GM21423 (cell line): ENCODE measurements around the gene FCHSD2.
"Not testable (repeated sequence)": the region's sequence is repeated elsewhere in the genome, so short reads cannot be mapped to it uniquely, and the experiment has no call there.

Experiments used
- ATAC-seq: cut with Tn5 transposase; IDR thresholded peaks from one replicate; pipeline ENCODE4 v1.9.1; 2021; ENCODE audit warnings: mild to moderate bottlenecking, moderate library complexity; ENCODE audit not compliant: unreplicated experiment

Gene FCHSD2

DNA sequence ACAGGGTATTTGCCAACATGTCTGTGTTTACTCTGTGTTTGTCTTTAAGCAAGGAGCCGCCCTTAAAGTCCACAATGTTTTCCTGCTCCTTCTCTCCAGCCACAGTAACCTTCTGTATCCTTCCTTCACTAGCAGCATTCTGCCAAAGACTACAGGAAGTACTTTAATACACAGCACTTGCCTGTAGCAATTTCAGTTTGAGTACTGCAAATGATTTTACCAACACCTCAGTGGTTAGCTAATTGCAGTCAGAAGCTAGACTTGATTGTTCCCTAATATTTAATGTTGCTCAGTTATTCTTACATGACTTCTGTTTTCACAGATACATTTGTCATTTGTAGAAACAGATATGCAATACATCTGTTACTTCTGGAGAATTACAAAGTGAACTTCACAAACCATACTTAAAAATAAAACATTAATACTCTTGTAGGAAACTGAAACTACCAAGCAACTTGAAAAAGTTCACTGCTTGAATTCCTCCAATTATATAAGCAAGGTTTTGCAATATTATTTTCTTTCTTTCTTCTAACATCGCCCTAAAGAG, 69.1 kb downstream of the FCHSD2 start:
- peak; percentile 65 for ATAC-seq

GRCh38 chr11:73070653-73071052, 71.5 kb downstream of the FCHSD2 start:
- peak; percentile 50 for ATAC-seq

DNA sequence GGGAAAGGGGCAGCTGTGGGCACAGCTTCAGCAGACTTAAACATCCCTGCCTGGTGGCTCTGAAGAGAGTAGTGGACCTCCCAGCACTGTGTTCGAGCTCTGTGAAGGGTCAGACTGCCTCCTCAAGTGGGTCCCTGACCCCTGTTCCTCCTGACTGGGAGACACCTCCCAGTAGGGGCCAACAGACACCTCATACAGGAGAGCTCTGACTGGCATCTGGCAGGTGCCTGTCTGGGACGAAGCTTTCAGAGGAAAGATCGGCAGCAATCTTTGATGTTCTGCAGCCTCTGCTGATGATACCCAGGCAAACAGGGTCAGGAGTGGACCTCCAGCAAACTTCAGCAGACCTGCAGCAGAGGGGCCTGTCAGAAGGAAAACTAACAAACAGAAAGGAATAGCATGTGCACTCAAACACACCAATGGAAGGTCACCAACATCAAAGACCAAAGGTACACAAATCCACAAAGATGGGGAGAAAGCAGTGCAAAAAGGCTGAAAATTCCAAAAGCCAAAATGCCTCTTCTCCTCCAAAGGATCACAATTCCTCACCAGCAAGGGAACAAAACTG, 80.2 kb downstream of the FCHSD2 start:
- not testable (repeated sequence) for ATAC-seq

GRCh38 chr11:73061434-73061833, 80.7 kb downstream of the FCHSD2 start:
- not testable (repeated sequence) for ATAC-seq

DNA sequence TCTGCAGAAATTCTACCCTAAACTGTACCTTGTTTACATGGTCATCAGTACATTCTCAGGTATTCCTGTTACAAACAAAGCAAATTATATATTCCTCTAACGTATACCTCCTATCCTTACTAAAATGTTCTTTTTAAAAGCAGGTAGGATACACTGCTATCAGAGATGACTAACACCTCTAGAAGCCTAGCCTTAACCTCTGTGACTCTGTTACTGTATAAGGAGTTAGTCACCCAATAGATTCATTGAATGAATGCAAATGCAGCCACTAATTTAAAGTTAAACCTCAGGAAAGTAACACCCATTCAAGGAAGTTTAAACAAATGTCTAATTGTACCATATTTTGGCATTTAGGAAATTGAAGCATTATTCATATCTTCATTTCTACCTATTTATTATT, 82.2 kb downstream of the FCHSD2 start:
- no peak for ATAC-seq

- no peak for ATAC-seq
Measured at GRCh38 chr11:73058989-73059674, 83.0 kb downstream of the FCHSD2 start.

GRCh38 chr11:73055655-73056354, 86.3 kb downstream of the FCHSD2 start:
- ATAC-seq, result no peak

DNA sequence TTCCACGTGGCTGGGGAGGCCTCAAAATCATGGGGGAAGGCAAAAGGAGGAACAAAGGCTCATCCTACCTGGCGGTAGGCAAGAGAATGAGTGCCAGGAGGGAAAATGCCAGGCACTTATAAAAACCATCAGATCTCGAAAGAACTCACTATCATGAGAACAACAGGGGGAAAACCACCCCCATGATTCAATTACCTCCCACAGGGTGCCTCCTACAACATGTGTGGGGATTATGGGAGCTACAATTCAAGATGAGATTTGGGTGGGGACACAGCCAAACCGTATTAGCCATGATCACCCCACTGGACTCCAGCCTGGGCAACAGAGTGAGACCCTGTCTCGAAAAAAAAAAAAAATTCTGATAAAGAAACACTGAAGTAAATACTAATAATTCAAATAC, 87.1 kb downstream of the FCHSD2 start:
- ATAC-seq, result no peak

DNA sequence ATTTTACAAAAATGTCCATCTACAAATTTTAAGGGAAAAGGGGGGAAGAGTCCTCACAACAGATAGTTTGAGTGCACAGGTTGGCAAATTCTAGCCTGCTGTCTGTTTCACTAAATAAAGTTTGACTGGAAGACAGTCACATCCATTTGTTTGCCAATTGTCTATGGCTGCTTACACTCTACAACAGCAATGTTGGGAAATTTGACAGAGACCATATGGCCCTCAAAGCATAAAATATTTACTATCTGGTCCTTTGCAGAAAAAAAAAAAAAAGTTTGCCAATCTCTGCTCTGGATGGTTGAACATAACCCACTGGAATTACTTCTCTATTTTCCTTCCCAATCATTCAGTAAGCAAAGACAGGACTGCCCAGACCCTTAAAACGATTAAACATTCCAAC, 88.2 kb downstream of the FCHSD2 start:
- no peak for ATAC-seq

DNA sequence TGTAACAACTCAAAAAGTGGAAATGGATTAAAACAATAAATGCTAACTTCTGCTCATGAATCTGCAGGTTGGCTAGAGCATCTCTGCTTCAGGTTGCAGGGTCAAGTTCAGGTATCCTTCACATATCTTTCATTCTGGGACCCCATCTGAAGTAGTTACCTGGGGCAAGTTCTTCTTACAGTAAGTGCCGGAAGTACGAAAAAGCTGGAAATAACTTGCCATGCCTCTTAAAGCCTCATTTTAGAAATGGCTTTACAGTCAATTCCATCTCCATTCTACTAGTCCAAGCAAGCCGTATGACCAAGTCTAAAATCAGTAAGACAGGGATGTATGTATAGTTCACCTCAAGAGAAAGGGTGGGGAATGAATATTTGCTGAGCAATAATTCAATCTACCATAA, 93.7 kb downstream of the FCHSD2 start:
- ATAC-seq, result peak; percentile 14

- ATAC-seq, result peak; percentile 73
Measured at GRCh38 chr11:73047773-73048371, 94.2 kb downstream of the FCHSD2 start.

DNA sequence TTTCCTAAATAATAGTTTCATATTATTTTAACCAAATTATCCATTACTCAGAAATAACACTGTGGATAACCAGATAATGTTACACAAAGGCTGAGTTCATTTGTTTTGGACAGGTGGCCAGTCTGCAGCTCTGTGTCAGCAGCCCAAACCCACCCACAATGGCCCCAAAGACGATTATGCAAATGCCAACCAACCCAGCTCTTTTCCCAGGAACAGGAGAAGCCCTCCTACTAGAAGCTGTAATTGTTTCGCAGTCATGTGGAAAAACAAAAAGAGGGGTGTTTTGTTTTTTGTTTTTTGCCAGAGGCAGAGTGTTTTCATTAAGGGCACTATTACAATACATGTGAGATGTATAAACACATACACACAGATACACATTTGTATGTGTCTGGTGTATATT, 102.1 kb downstream of the FCHSD2 start:
- ATAC-seq, result no peak

- ATAC-seq, result no peak
Measured at GRCh38 chr11:73034777-73035176, 107.3 kb downstream of the FCHSD2 start.

- ATAC-seq, result no peak
Measured at GRCh38 chr11:73034331-73034730, 107.8 kb downstream of the FCHSD2 start.

- ATAC-seq, result no peak
Measured at GRCh38 chr11:73030130-73030529, 112.0 kb downstream of the FCHSD2 start.

GRCh38 chr11:73029403-73029802, 112.7 kb downstream of the FCHSD2 start:
- ATAC-seq, result no peak

GRCh38 chr11:73028611-73029010, 113.5 kb downstream of the FCHSD2 start:
- no peak for ATAC-seq

GRCh38 chr11:73027840-73028239, 114.3 kb downstream of the FCHSD2 start:
- ATAC-seq, result not testable (repeated sequence)

DNA sequence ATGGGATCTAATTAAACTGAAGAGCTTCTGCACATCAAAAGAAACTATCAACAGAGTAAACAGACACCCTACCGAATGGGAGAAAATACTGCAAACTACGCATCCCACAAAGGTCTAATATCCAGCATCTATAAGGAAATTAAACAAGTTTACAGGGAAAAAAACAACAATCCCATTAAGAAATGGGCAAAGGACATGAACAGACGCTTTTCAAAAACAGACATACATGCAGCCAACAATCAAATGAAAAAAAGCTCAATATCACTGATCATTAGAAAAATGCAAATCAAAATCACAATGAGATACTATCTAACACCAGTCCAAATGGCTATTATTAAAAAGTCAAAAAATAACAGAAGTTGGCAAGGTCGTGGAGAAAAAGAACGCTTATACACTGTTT, 117.5 kb downstream of the FCHSD2 start:
- ATAC-seq, result no peak

GRCh38 chr11:73019996-73020395, 122.1 kb downstream of the FCHSD2 start:
- no peak for ATAC-seq

- no peak for ATAC-seq
Measured at GRCh38 chr11:73019449-73019848, 122.7 kb downstream of the FCHSD2 start.

DNA sequence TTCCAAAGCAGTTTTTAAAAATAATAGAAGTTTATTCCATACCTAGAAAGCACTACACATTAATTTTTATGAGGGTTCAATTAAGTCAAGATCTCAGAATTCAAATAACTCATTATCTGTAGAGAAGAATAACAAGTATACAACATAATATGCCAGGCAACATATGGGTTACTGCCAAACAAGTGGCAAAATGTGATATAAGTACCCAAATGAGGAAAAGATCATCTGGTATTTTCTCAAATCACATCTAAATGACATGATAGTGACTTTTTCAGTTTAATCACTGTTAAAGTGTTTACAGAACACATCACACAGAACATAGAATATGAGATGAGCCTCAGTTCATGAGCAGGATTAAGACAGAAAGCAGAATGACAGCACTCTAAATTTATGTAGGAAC, 123.3 kb downstream of the FCHSD2 start:
- no peak for ATAC-seq
